Epidermal melanocyte (primary cell): ENCODE measurements around the gene FMNL1.

ENCODE experiments used
- DNase-seq: peaks from one replicate; pipeline ENCODE4 v3.0.0; 2011; ENCODE audit warnings: low spot score; ENCODE audit not compliant: insufficient read length

FMNL1 gene

DNA sequence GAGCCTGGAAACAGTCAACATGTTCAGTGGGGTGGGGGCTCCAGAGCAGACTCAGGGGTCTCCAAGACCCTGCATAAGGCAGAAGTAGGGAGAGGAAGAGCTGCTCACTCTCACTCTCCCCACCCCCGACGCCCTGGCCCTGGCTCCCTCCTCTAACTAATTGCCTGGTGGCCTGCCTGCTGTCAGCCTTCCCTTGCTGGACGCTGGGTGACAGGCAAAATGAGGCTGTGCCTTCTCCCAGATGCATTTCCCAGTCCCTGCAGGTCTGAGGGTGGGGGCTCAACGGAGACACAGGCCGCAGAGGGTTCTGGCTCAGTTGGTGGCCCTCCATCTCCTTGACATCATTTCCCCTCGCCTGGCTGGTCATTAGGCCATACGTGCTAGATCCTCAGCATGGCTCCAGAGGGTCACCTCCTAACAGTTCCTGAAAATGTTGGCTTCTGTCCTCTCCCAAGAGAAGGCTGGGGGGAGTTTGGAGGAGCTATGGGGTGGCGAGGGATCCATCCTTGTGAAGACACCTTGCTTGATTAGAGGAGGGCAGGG is 1.4 kb downstream of the FMNL1 start:
- peak; percentile 7 for DNase-seq

DNA sequence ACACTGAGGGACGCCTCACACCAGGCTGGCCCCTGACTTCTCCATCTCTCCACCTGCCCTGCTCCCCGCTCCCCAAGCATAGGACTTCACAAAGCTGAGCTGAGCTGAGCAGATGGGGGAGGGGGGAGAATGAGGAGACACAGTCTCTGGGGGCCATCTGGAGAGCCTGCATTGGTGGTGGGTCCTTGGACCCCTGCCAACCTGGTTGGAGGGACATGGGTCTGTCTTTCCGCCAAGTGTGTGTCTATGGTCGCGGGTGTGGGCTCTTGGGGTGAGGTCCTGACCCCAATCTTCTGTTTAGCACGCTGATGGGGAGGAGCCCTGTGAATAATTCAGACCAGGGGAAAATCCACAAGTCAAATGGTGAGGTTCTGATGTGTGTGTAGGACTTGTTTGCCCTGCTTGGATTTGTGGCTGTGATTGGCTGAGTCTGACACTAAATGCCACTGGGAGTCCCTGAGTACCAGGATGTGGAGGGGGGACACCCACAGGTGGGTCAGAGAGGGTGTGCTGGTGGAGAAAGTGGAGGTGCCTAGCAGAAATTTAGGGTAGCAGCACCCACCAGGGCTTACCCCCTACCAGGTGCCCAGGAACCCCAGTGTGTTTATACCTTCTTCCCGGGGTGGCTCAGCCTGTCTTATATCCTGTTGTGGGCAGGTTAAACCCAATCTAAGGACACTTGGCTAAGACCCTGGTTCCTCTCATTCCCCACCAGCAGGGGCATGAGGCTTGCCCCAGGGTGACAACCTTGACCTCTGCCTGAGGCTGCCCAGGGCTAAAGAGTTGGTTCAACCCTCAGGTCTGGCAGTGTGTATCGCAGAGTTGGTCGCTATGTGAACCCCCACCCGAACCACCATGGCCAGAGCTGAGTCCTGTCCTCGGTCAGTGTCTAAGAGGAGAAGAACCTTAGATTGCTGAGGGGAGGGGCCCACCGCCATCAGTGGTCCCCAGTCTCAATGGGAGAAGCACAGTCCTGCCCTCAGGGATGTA is 2.1 kb downstream of the FMNL1 start:
- DNase-seq = peak; percentile 15

- DNase-seq = peak; percentile 8
Measured at GRCh38 chr17:45224671-45225050, 3.0 kb downstream of the FMNL1 start.

DNA sequence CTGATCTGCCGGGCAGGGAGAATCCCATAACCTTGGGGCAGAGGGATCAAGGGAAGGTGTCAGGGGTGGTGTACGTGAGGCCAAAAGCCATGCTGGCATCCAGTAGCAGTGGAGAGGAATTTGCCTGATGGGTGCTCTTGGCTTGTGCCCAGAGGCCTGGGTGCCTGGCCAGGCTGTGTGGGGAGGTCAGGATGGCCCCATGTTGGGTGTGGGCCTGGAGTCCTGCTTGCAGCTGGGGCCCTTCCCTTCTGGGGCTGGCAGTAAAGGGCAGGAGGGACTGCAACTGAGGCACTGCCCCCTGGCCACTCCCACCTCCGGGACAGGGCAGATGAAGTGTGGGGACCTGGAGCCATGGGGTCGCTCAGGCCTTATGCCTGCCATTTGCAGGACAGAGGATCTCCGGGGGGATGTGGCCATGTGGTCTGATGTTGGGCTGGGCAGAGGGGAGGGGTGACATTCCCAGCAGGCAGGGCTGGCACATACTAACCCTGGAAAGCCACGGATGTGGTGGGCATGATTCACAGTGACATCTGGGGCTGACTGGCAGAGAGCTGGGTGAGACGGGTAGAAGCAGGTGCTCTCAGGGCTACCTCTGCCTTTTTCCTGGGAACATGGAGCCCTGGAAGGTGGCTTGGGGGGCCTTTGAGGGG is 3.5 kb downstream of the FMNL1 start:
- DNase-seq = peak; percentile 13

GRCh38 chr17:45225964-45226530 is 4.4 kb downstream of the FMNL1 start:
- DNase-seq = peak; percentile 13

DNA sequence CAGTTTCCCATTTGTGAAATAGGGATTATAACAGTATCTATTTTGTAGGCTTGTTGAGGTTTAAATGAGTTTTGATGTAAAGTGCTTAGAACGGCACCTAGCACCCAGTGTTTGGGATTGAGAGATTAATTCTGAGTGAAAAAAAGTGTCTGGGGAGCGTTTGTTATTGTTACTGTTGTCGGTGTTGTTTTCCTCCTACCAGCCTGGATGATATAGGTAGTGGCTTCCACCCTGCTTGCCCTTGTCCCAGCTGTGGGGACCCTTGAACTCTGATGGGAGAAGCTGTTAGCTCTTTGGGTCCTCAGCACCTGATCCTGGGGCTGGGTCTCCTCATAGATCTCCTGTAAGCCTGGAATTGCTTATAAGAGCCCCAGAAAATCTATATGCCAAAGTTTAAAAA is 4.9 kb downstream of the FMNL1 start:
- no peak for DNase-seq

GRCh38 chr17:45227101-45227925 is 5.6 kb downstream of the FMNL1 start:
- DNase-seq = peak; percentile 4

GRCh38 chr17:45227926-45228762 is 6.5 kb downstream of the FMNL1 start:
- DNase-seq = peak; percentile 2

GRCh38 chr17:45228763-45229539 is 7.3 kb downstream of the FMNL1 start:
- peak; percentile 76 for DNase-seq

DNA sequence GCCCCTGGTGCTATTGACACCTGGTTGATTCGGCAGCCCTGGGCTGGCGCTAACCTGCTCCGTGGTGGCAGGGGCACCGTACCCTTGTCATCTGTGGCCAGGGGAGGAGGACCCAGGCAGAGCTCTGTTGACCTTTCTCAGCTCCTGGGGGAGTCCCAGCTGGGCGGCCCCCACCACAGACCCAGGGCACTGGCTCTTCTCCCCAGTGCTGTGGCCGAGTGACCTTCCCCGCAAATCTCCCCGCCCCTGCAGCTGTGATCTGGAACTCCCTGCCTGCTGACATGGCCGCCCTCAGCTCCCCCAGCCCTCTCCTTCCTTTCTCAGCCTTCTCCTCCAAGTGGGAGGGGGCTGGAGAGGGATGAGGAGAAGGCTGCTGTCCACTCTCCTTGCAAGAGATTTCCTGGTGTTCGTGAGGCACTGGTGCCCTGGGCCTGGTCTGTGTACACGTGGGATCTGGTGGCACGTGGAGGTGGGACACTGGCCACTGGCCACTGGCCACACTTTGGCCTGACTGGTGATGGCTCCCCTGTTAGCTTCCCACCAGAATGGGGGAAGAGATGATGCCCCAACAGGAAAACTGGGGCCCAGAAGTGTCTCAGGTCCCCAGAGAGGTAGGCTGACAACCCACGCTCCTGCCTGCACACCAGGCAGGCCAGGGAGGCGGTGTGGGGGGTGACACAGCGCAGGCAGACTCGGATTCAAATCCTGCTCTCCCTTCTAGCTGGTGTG is 8.2 kb downstream of the FMNL1 start:
- no peak for DNase-seq

- no peak for DNase-seq
Measured at GRCh38 chr17:45230410-45230786, 8.7 kb downstream of the FMNL1 start.

- no peak for DNase-seq
Measured at GRCh38 chr17:45230787-45231480, 9.2 kb downstream of the FMNL1 start.

DNA sequence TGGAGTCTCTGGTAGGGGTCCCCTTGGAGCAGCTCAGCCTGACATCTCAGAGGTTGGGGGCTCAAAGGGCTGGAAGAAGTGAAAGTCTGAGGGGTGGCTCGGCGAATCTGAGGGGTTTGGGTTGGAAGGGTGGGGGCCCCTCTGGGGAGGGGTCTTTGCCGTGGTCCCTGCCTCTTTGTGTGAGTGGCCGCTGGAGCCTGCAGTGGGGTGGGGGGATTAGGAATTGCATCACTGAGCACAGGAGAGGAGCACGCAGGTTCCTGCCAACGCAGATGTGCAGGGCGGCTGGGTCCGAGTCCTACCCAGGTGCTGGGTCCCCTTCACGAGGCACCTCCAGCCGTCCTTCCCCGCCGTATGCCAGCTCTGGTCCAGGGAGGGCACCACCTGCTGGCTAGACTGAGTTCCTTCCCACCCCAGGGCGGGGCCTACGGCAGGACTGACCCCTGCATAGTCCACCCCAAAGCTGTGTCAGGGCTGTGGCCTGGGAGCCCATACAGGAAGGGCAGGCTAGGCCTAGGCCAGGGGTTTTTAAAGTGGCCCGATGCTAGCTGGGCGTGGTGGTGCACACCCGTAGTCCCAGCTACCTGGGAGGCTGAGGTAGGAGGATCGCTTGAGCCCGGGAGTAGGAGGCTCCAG is 9.9 kb downstream of the FMNL1 start:
- DNase-seq = no peak

DNA sequence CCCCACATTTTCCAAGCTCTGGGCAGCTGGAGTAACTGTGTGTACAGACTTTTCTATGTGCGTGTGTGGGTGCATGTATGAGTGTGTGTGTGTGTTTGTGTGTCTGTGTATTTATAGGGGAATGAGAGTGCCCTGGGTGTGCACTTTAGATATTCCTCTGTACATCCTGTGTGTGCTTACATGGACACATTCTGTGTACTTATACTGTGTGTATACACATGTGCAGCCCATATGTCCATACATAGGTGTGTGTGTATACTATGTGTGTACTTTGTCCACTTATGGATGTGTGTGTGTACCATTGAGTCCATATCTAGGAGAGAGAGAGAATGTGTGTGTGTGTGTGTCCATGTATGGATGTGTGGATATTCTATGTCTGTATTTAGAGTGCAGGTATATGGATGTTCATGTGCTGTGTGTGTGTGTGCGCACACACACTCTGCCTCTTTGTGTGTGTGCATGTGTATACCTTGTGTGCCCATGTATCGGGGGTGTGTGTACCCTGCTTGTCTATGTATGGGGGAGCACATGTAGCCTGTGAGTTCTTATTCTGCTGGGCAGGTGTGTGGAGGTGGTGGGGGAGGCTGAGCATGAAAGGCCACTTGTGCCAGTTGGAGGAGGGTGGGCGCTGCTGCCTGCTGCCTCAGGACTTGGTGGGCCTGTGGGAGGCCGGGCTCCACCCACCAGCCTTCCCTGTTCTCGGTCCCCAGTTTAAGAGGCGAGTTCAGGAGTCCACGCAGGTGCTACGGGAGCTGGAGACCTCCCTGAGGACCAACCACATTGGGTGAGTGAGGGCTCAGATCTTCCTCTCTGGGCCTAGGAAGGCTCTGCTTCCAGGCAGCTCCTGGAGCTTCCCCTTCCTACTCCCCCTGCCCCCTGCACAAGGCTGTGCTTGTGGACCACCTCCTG is 11.1 kb downstream of the FMNL1 start:
- no peak for DNase-seq

DNA sequence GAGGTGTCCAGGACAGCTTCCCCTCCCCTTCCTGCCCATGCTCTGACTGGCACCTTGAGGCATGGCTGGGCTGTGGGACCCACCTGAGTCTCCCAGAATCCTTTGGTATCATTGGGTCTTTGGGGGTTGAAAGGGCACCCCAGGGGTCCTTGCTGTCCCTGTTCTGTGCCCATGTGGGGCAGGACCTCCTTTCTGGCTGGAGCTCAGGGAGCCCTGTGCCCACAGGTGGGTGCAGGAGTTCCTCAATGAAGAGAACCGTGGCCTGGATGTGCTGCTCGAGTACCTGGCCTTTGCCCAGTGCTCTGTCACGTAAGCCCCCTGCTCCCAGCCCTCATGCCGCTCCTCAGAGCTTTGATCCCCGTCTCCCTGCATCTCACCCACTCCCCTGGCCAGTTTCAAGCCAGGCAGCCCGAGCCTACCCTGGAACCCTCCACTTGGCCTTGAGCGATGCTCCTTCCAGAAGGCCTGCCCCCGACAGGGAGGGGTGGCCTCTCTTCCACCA is 11.8 kb downstream of the FMNL1 start:
- DNase-seq = no peak

GRCh38 chr17:45234641-45235415 is 13.1 kb downstream of the FMNL1 start:
- DNase-seq = no peak
